Measurements from ENCODE around the gene RAB28.

- TF ChIP-seq EZH2 (IDR thresholded peaks at IDR 0.05; ENCODE audit: low read length, unreplicated experiment) (no peak), CTCF (conservative IDR thresholded peaks at IDR 0.05; ENCODE audit: low read depth, low read length) (no peak)
Measured at GRCh38 chr4:13331827-13332226, 152.3 kb downstream of the RAB28 start.
